Activated naive CD4-positive, alpha-beta T cell treated with anti-CD3 and anti-CD28 coated beads, Interleukin-2, amount 10 ng/mL, durations not matched to agents 5 hours and 36 hours (primary cell): ENCODE results near the gene BAIAP3. TPM values are rescaled to one million over a fixed set of nuclear protein-coding genes. Genes with fewer than 3 reads are reported as not detected.

Source experiments
- total RNA-seq, 2 experiments: library from RNA; stranded (reverse); gene quantifications; one replicate each; pipeline ENCODE4 v1.2.3, GENCODE V29; 2021

The BAIAP3 gene
- total RNA-seq, result 1 to 10 TPM; 1.4 to 1.7 TPM

GRCh38 chr16:1333149-1333812 is at the start of gene BAIAP3:
TSS of gene BAIAP3 (plus strand) at chr16:1333645. CDS start at chr16:1338550, 4,905 bp downstream.

GRCh38 chr16:1308977-1309885 is 24.2 kb upstream of the BAIAP3 start, which contains the start of gene UBE2I:
TSS of gene UBE2I (plus strand) at chr16:1309636. CDS start at chr16:1314031, 4,395 bp downstream.

GRCh38 chr16:1351582-1352362 is 18.3 kb downstream of the BAIAP3 start, which contains the start of the genes GNPTG and TSR3:
TSS of gene GNPTG (plus strand) at chr16:1351931. CDS start at chr16:1351966, 35 bp downstream.
TSS of gene TSR3 (minus strand) at chr16:1351878. CDS start at chr16:1351804, 74 bp downstream.

Other genes starting within 250 kb of the BAIAP3 start
- gene C1QTNF8, start 237.4 kb upstream of the BAIAP3 start, total RNA-seq, result not detected
- 1 to 10 TPM; 1.9 TPM for gene CACNA1H, start 180.5 kb upstream of the BAIAP3 start, total RNA-seq
- gene TPSG1, start 108.4 kb upstream of the BAIAP3 start, total RNA-seq, result not detected
- gene TPSB2, start 103.5 kb upstream of the BAIAP3 start, total RNA-seq, result not detected
- gene TPSAB1, start 92.9 kb upstream of the BAIAP3 start, total RNA-seq, result not detected
- gene TPSD1, start 77.6 kb upstream of the BAIAP3 start, total RNA-seq, result not detected
- 100 to 1,000 TPM; 165 to 201 TPM for gene UBE2I, start 24.0 kb upstream of the BAIAP3 start, total RNA-seq
- 10 to 100 TPM; 34.5 to 38.1 TPM for gene TSR3, start 18.2 kb downstream of the BAIAP3 start, total RNA-seq
- 10 to 100 TPM; 37.3 to 40.1 TPM for gene GNPTG, start 18.3 kb downstream of the BAIAP3 start, total RNA-seq
- 10 to 100 TPM; 46.5 to 51.1 TPM for gene UNKL, start 81.1 kb downstream of the BAIAP3 start, total RNA-seq
- gene UQCC4, start 87.1 kb downstream of the BAIAP3 start, total RNA-seq, result 10 to 100 TPM; 11.5 to 14.0 TPM
- under 1 TPM in 1 of 2 experiments, not detected in 1; 0.73 TPM for gene PERCC1, start 97.4 kb downstream of the BAIAP3 start, total RNA-seq
- gene CCDC154, start 110.9 kb downstream of the BAIAP3 start, total RNA-seq, result 1 to 10 TPM; 2.7 to 3.7 TPM
- 10 to 100 TPM; 61.3 to 66.5 TPM for gene CLCN7, start 141.4 kb downstream of the BAIAP3 start, total RNA-seq
- not detected for gene PTX4, start 155.3 kb downstream of the BAIAP3 start, total RNA-seq
- 10 to 100 TPM; 55.8 to 58.1 TPM for gene TELO2, start 159.7 kb downstream of the BAIAP3 start, total RNA-seq
- 10 to 100 TPM; 64.2 to 65.7 TPM for gene TMEM204, start 200.0 kb downstream of the BAIAP3 start, total RNA-seq